SH-SY5Y (cell line): Measurements from ENCODE around the gene DSCAML1.

Experiments
- GATA2 ChIP-seq: IDR thresholded peaks from 2 replicates; pipeline ENCODE4 v1.6.1; 2011; ENCODE audit warnings: mild to moderate bottlenecking, low read depth, low read length
- GATA3 ChIP-seq: IDR thresholded peaks from 2 replicates; pipeline ENCODE4 v1.6.1; 2011; ENCODE audit warnings: low read depth, mild to moderate bottlenecking, low read length, moderate library complexity

DNA sequence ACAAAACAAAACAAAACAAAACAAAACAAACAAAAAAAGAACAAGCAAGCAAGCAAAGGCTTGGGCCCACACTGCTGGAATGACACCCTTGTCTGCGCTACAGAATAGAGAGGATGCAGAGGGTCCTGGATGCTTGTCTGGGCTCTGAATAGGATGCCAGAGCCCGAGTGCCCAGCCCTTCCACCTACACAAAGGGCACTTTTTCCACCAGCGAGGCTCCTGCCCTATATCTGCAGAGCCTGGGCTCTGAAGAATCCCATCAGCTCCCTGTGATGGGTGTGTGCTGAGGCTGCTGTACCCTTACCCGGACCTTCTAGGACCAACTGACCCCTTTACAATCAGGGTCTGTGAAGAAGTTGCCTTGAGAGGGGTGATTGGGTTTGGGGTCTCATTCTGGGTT lies 221.2 kb downstream of the DSCAML1 start:
- TF ChIP-seq GATA3: no peak
- TF ChIP-seq GATA2: no peak
